SU-DHL-6 (cell line): ENCODE data around the gene LYPD6.
"Not testable (repeated sequence)": the region's sequence is repeated elsewhere in the genome, so short reads cannot be mapped to it uniquely, and the experiment has no call there.

Experiments used
- H2AFZ ChIP-seq: fragments of 200-600 bp; sonication (generic); 2 replicates; pipeline ENCODE4 v1.6.1; 2014; ENCODE audit warnings: low read depth, mild to moderate bottlenecking, moderate library complexity, mixed read lengths, antibody characterized with exemption, low read length; ENCODE audit not compliant: severe bottlenecking
- H3F3A ChIP-seq: fragments of 200-600 bp; shearing (Covaris generic); 2 replicates; pipeline ENCODE4 v1.6.0; 2016; ENCODE audit warnings: antibody characterized with exemption, mild to moderate bottlenecking; ENCODE audit not compliant: insufficient read depth
- H3K27ac ChIP-seq: fragments of 200-600 bp; sonication (generic); 2 replicates; pipeline ENCODE4 v1.5.1; 2016; ENCODE audit warnings: low read depth, mild to moderate bottlenecking, low read length, moderate library complexity, mixed read lengths
- H3K27me3 ChIP-seq: fragments of 200-600 bp; sonication (generic), shearing (Covaris generic); 2 replicates; pipeline ENCODE4 v1.6.0; 2014; ENCODE audit warnings: mild to moderate bottlenecking, low read length
- H3K36me3 ChIP-seq: fragments of 200-600 bp; sonication (generic); 2 replicates; pipeline ENCODE4 v1.6.1; 2014; ENCODE audit warnings: mild to moderate bottlenecking, low read length, mixed read lengths
- H3K4me2 ChIP-seq: fragments of 300-600, 200-600 bp; shearing (Covaris generic), sonication (generic); 2 replicates; pipeline ENCODE4 v1.6.0; 2014; ENCODE audit warnings: low read length, low read depth, mild to moderate bottlenecking; ENCODE audit not compliant: poor library complexity, severe bottlenecking
- H3K4me3 ChIP-seq: fragments of 200-600 bp; sonication (generic); 2 replicates; pipeline ENCODE4 v1.5.1; 2014; ENCODE audit warnings: antibody characterized with exemption, low read length, mild to moderate bottlenecking, mixed read lengths; ENCODE audit not compliant: insufficient read depth, poor library complexity, severe bottlenecking
- H3K79me2 ChIP-seq: fragments of 200-600 bp; sonication (generic); 2 replicates; pipeline ENCODE4 v1.6.1; 2014; ENCODE audit warnings: mild to moderate bottlenecking, low read length, moderate library complexity; ENCODE audit not compliant: insufficient read depth
- H3K9ac ChIP-seq: fragments of 200-600 bp; sonication (generic); 2 replicates; pipeline ENCODE4 v1.7.0; 2014; ENCODE audit warnings: mild to moderate bottlenecking, low read length
- H3K9me2 ChIP-seq: fragments of 200-600 bp; sonication (generic); replicated peaks from 2 replicates; pipeline ENCODE4 v1.6.1; 2014; ENCODE audit warnings: low read length; ENCODE audit not compliant: insufficient read depth
- H3K9me3 ChIP-seq: fragments of 200-600 bp; sonication (generic); 2 replicates; pipeline ENCODE4 v1.6.1; 2014; ENCODE audit warnings: low read length, mixed read lengths; ENCODE audit not compliant: insufficient read depth
- H4K20me1 ChIP-seq: fragments of 200-600 bp; sonication (generic); 2 replicates; pipeline ENCODE4 v1.6.1; 2014; ENCODE audit warnings: low read depth, mild to moderate bottlenecking, antibody characterized with exemption, low read length, moderate library complexity, mixed read lengths
- CTCF ChIP-seq: fragments of 200-600 bp; sonication (generic); IDR thresholded peaks from one replicate; pipeline ENCODE4 v1.5.1; 2017; ENCODE audit warnings: antibody characterized with exemption, mild to moderate bottlenecking, low read length, moderate library complexity; ENCODE audit not compliant: insufficient read depth, poor library complexity, severe bottlenecking
- EZH2phosphoT487 ChIP-seq: fragments of 200-600 bp; sonication (generic), shearing (Covaris generic); conservative IDR thresholded peaks from 2 replicates; pipeline ENCODE4 v1.6.1; 2018; ENCODE audit warnings: mild to moderate bottlenecking, antibody characterized with exemption, low read length, moderate library complexity, mixed read lengths

LYPD6 gene

DNA sequence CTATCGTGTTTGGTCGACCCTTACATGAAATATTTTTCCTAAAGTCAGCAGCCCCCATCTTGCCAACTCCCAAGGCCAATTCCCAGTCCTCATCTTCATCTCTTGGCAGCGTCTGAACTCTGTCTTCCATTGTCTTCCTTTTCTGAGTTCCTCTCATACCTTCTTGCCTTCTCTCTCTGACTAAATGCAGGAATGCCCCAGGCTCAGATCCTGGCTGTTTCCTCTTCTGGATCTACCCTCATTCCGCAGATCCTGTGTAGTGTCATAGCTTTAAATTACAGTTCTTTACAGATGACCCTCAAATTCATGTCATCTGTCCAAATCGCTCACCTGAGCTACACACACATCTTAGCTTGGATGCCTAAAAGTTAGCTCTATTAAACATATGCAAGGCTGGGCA lies 162.5 kb downstream of the LYPD6 start:
- Histone ChIP-seq H3K9me2 (no peaks in the 10 kb centered on the region), H2AFZ (no peak overlapping the region), H3K27ac (no peak overlapping the region), H3K9ac (no peak overlapping the region), H3F3A (no peaks in the 10 kb centered on the region), H3K4me2 (no peak overlapping the region), H3K36me3 (no peaks in the 10 kb centered on the region), H3K4me3 (no peak overlapping the region), H4K20me1 (no peaks in the 10 kb centered on the region), H3K9me3 (no peaks in the 10 kb centered on the region), H3K27me3 (no peaks in the 10 kb centered on the region), H3K79me2 (no peaks in the 10 kb centered on the region)
- TF ChIP-seq CTCF (no peak), EZH2phosphoT487 (no peak)

DNA sequence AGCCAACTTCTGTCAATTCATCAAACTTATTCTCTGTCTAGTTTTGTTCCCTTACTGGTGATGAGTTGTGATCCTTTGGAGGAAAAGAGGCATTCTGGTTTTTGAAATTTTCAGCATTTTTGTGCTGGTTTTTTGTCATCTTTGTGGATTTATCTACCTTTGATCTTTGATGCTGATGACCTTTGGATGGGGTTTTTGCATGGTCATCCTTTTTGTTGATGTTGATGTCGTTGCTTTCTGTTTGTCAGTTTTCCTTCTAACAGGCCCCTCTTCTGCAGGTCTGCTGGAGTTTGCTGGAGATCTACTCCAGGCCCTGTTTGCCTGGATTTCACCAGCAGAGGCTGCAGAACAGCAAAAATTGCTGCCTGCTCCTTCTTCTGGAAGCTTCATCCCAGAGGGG lies 168.8 kb downstream of the LYPD6 start:
- H3K9me3 ChIP-seq, H3F3A ChIP-seq, H4K20me1 ChIP-seq, H3K36me3 ChIP-seq, H3K4me2 ChIP-seq, H3K27me3 ChIP-seq, H3K79me2 ChIP-seq, H3K27ac ChIP-seq, H2AFZ ChIP-seq, H3K4me3 ChIP-seq, H3K9me2 ChIP-seq, H3K9ac ChIP-seq: not testable (repeated sequence)

DNA sequence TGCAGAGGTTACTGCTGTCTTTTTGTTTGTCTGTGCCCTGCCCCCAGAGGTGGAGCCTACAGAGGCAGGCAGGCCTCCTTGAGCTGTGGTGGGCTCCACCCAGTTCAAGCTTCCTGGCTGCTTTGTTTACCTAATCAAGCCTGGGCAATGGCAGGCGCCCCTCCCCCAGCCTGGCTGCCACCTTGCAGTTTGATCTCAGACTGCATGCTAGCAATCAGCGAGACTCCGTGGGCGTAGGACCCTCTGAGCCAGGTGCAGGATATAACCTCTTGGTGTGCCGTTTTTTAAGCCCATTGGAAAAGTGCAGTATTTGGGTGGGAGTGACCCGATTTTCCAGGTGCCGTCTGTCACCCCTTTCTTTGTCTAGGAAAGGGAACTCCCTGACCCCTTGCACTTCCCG lies 176.4 kb downstream of the LYPD6 start:
- not testable (repeated sequence) for H3F3A ChIP-seq, H3K79me2 ChIP-seq, H3K27ac ChIP-seq, H3K36me3 ChIP-seq, H3K27me3 ChIP-seq, H4K20me1 ChIP-seq, H2AFZ ChIP-seq, H3K9me2 ChIP-seq, H3K9ac ChIP-seq, H3K4me2 ChIP-seq, H3K4me3 ChIP-seq, H3K9me3 ChIP-seq

DNA sequence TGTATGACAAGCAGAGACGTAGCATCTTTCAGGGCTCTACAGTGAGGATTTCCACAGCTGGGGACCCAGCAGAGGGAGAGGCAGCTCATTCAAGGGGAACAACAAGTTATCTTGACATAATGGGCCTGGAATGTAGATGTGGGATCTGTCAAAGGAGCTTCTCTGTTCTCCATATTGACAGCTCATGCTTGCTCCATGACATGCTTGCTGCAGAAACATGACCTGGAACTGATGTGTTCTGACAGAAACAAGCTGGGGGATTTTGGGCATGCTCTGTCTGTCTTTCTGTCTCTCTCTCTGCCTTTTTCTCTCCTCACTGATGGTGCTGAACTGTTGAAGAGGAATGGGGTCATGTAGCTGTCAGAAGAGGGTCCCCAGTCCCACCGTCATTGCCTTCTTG lies 177.6 kb downstream of the LYPD6 start:
- H3K27me3 ChIP-seq, result no peaks in the 10 kb centered on the region
- no peaks in the 10 kb centered on the region for H4K20me1 ChIP-seq
- H3F3A ChIP-seq, result no peaks in the 10 kb centered on the region
- TF ChIP-seq EZH2phosphoT487 (no peak), CTCF (no peak)
- H3K9me3 ChIP-seq, result no peaks in the 10 kb centered on the region
- no peaks in the 10 kb centered on the region for H3K79me2 ChIP-seq
- H2AFZ ChIP-seq, result no peak overlapping the region
- H3K9me2 ChIP-seq, result no peaks in the 10 kb centered on the region
- no peak overlapping the region for H3K4me3 ChIP-seq
- H3K4me2 ChIP-seq, result no peak overlapping the region
- no peaks in the 10 kb centered on the region for H3K36me3 ChIP-seq
- no peak overlapping the region for H3K9ac ChIP-seq
- no peak overlapping the region for H3K27ac ChIP-seq
